Brain microvascular endothelial cell (primary cell): ENCODE measurements around the gene NPIPB2.
"Not testable (repeated sequence)": the region's sequence is repeated elsewhere in the genome, so short reads cannot be mapped to it uniquely, and the experiment has no call there.

Source experiments
- DNase-seq: peaks from one replicate; pipeline ENCODE4 v3.0.0-alpha.2; 2020
- H3K27ac ChIP-seq: fragments of 250-450 bp; sonication (Bioruptor Pico); 2 replicates; pipeline ENCODE4 v1.5.1; 2020; ENCODE audit warnings: mild to moderate bottlenecking, moderate library complexity
- H3K27me3 ChIP-seq: fragments of 250-450 bp; sonication (Bioruptor Pico); replicated peaks from 2 replicates; pipeline ENCODE4 v1.5.1; 2020; ENCODE audit warnings: mild to moderate bottlenecking
- H3K36me3 ChIP-seq: fragments of 250-450 bp; sonication (Bioruptor Pico); replicated peaks from 2 replicates; pipeline ENCODE4 v1.5.1; 2020; ENCODE audit warnings: mild to moderate bottlenecking
- H3K4me3 ChIP-seq: 2 replicates; pipeline ENCODE4 v1.5.1; 2011; ENCODE audit warnings: low read depth, mild to moderate bottlenecking, control low read depth, low read length, moderate library complexity
- in situ Hi-C: cut with HindIII; loops from 2 replicates; pipeline ENCODE4 v1.10.0; 2017; ENCODE audit warnings: low sequenced_read_pairs, low pct_ligation_motif_present
- TF ChIP-seq, protein P1 (sequence below): IDR thresholded peaks from 2 replicates; pipeline ENCODE4 v1.5.1; 2011; ENCODE audit warnings: low read depth, mild to moderate bottlenecking, moderate library complexity, low read length, control low read depth, inconsistent platforms; ENCODE audit errors: missing control alignments

NPIPB2 gene

DNA sequence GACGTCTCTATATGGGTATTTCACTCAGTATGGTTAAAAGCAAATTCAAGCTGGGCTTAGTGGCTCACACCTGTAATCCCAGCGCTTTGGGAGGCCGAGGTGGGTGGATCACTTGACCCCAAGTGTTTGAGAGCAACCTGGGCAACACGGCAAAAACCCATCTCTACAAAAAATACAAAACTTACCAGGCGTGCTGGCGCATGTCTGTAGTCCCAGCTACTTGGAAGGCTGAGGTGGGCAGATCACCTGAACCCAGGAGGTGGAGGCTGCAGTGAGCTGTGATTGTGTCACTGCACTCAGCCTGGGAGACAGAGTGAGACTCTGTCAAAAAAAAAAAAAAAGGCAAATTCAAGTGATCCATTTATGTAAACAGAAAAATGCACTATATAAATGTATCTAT, 21.9 kb upstream of the NPIPB2 start:
- H3K4me3 ChIP-seq: no peak overlapping the region
- DNase-seq: no peak
- in situ Hi-C loops: no loop called here
- H3K27ac ChIP-seq: no peak overlapping the region
- H3K27me3 ChIP-seq: no peaks in the 10 kb centered on the region
- TF ChIP-seq, protein P1, sequence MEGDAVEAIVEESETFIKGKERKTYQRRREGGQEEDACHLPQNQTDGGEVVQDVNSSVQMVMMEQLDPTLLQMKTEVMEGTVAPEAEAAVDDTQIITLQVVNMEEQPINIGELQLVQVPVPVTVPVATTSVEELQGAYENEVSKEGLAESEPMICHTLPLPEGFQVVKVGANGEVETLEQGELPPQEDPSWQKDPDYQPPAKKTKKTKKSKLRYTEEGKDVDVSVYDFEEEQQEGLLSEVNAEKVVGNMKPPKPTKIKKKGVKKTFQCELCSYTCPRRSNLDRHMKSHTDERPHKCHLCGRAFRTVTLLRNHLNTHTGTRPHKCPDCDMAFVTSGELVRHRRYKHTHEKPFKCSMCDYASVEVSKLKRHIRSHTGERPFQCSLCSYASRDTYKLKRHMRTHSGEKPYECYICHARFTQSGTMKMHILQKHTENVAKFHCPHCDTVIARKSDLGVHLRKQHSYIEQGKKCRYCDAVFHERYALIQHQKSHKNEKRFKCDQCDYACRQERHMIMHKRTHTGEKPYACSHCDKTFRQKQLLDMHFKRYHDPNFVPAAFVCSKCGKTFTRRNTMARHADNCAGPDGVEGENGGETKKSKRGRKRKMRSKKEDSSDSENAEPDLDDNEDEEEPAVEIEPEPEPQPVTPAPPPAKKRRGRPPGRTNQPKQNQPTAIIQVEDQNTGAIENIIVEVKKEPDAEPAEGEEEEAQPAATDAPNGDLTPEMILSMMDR: no peak
- no peaks in the 10 kb centered on the region for H3K36me3 ChIP-seq

DNA sequence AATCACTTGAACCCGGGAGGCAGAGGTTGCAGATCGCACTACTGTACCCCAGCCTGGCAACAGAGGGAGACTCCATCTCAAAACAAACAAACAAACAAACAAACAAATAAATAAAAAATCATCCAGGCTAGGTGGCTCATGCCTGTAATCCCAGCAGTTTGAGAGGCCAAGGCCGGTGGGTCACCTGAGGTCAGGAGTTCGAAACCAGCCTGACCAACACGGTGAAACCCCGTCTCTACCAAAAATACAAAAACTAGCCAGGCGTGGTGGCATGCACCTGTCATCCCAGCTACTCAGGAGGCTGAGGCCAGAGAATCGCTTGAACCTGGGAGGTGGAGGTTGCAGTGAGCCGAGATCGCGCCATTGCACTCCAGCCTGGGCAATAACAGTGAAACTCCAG, 21.1 kb upstream of the NPIPB2 start:
- DNase-seq, H3K36me3 ChIP-seq, in situ Hi-C loops, H3K27me3 ChIP-seq, H3K27ac ChIP-seq, H3K4me3 ChIP-seq: not testable (repeated sequence)

DNA sequence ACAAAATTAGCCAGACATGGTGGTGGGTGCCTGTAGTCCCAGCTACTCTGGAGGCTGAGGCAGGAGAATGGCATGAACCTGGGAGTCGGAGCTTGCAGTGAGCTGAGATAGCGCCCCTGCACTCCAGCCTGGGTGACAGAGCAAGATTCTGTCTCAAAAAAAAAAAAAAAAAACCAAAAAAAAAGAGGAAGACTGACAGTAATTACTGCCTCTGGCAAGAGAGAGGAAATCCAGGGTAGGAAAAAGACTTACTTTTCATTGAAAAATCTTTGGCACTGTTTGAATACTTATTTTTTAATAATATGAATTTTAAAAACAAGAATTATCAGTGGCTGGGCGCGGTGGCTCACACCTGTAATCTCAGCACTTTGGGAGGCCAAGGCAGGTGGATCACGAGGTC, 20.6 kb upstream of the NPIPB2 start:
- in situ Hi-C loops, H3K27me3 ChIP-seq, H3K4me3 ChIP-seq, H3K27ac ChIP-seq, H3K36me3 ChIP-seq, DNase-seq: not testable (repeated sequence)

DNA sequence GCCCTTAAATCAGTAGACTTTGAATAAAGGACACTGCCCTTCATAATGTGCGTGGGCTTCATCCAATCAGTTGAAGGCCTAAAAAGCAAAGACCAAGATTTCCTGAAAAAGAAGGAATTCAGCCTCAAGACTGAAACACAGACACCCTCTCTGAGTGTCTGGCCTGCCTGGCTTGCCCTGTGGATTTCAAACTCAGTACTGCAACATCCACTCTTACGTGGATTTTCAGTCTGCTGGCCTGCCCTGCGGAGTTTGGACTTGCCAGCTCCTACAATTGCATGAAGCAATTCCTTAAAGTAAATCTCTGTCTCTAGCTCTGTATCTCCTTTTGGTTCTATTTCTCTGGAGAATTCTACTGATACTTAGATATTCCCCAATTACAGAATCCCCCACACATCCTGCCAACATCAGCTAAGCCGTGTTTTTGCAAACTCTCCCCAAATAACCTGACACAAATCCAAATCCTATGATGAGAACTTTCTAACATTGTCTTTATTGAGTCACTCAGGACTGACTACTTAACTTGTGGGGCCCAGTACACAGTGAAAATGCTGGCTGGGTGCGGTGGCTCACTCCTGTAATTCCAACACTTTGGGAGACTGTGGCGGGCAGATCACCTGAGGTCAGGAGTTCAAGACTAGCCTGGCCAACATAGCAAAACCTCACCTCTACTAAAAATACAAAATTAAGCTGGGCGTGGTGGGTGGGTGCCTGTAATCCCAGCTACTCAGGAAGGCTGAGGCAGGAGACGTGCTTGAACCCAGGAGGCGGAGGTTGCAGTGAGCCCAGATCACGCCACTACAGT, 15.9 kb upstream of the NPIPB2 start:
- H3K27me3 ChIP-seq: no peaks in the 10 kb centered on the region
- no peak overlapping the region for H3K27ac ChIP-seq
- no peaks in the 10 kb centered on the region for H3K36me3 ChIP-seq
- no peak overlapping the region for H3K4me3 ChIP-seq
- TF ChIP-seq, protein P1: no peak
- in situ Hi-C loops: no loop called here
- DNase-seq: no peak

DNA sequence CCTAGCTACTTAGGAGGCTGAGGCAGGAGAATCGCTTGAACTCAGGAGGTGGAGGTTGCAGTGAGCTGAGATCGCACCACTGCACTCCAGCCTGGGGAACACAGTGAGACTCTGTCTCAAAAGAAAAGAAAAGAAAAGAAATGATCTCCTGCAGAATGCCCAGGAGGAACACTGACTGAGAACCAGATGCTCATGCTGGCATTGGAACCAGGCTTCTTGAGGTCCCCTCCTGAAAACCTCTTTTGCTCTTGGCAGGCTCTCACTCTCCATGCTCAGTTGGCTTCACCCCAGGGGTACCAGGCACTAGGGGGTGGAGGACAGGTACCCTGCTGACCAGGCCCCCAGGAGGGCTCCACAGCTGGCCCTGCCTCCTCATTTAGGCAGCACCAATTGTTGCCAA, 14.7 kb upstream of the NPIPB2 start:
- Histone ChIP-seq H3K36me3 (no peaks in the 10 kb centered on the region), H3K4me3 (no peak overlapping the region), H3K27me3 (no peaks in the 10 kb centered on the region), H3K27ac (no peak overlapping the region)
- no peak for DNase-seq
- in situ Hi-C loops: no loop called here
- TF ChIP-seq, protein P1: no peak

DNA sequence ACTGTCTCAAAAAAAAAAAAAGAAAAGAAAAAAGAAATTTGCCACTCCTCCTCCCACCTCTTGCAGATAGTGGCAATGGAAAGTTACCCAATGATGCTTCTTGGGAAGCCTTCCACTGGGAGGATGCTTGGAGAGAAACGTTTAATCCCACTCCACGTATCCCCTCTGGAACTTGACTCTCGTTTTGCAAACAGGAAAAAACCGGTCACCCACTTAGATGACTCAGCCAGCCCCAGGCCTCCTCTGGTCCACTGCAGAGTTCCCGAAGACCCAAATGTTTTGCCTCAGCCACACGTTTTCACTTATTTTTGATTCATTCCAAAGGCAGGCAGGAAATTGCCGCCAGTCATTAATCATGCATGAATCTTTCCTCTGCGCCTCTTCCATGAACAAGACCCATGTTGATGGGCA, 13.9 kb upstream of the NPIPB2 start:
- in situ Hi-C loops: no loop called here
- DNase-seq: peak; percentile 72
- H3K4me3 ChIP-seq: no peak overlapping the region
- TF ChIP-seq, protein P1: no peak
- no peaks in the 10 kb centered on the region for H3K27me3 ChIP-seq
- H3K27ac ChIP-seq: no peak overlapping the region
- H3K36me3 ChIP-seq: no peaks in the 10 kb centered on the region

DNA sequence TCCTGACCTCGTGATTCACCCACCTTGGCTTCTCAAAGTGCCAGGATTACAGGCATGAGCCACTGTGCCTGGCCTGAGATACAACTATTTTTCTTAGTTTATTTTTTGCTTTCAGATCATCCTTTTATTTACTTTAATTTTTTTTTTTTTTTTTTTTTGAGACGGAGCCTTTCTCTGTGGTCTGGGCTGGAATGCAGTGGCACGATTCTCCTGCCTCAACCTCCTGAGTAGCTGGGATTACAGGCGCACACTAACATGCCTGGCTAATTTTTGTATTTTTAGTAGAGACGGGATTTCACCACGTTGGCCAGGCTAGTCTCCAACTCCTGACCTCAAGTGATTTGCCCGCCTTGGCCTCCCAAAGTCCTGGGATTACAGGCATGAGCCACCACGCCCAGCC, 11.7 kb upstream of the NPIPB2 start:
- DNase-seq, H3K36me3 ChIP-seq, H3K27ac ChIP-seq, in situ Hi-C loops, H3K4me3 ChIP-seq, H3K27me3 ChIP-seq: not testable (repeated sequence)
